ENCODE measurements around the gene DOK6.

The DOK6 gene

GRCh38 chr18:69616114-69616513, 215.4 kb downstream of the DOK6 start:
- H3K36me3 Mint-ChIP-seq (ENCODE audit: low read depth): peaks cover 13% of the 10 kb centered on the region
- TF ChIP-seq CTCF (IDR thresholded peaks at IDR 0.05): no peak
- H3K9me3 Mint-ChIP-seq: no peaks in the 10 kb centered on the region
- no peak overlapping the region for H3K4me3 Mint-ChIP-seq
- H3K4me1 Mint-ChIP-seq: no peaks in the 10 kb centered on the region
- no peaks in the 10 kb centered on the region for H3K27me3 Mint-ChIP-seq (ENCODE audit: low read depth, poor library complexity)
- H3K27ac Mint-ChIP-seq: no peak overlapping the region
- no peak for DNase-seq

DNA sequence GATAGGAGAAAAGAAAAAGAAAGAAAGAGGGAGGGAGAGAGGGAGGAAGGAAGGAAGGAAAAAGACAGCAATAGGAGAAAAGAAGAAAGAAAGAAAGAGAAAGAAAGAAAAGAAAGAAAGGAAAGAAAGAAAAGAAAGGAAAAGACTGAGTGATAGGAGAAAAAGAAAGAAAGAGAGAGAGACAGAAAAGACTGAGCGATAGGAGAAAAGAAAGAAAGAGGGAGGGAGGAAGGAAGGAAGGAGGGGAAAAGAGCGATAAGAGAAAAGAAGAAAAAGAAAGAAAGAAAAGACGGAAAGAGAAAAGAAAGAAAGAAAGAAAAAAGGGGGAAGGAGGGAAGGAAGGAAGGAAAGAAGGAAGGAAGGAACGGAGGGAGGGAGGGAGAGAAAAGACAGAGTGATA, 216.7 kb downstream of the DOK6 start:
- peaks cover 13% of the 10 kb centered on the region for H3K36me3 Mint-ChIP-seq (ENCODE audit: low read depth)
- H3K4me1 Mint-ChIP-seq: no peaks in the 10 kb centered on the region
- H3K27me3 Mint-ChIP-seq (ENCODE audit: low read depth, poor library complexity): no peaks in the 10 kb centered on the region
- no peak for TF ChIP-seq CTCF (IDR thresholded peaks at IDR 0.05)
- no peak for DNase-seq
- no peak overlapping the region for H3K27ac Mint-ChIP-seq
- no peak overlapping the region for H3K4me3 Mint-ChIP-seq
- H3K9me3 Mint-ChIP-seq: no peaks in the 10 kb centered on the region

DNA sequence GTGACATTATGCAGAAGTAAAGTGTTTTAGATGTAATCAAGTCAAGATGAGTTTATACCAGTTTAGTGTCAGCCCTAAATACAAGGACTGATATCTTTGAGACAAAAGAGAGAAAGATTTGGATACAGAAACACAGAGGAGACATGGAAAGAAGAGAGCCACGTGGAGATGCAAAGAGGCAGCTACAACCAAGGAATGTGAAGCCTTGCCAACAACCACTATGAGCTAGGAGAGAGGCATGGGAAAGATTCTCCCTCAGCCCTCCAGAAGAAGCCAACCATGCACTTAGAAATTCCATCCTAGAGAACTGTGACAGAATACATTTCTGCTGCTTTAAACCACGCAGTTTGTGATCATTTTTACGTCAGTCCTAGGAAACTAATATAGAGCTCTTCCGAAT, 217.2 kb downstream of the DOK6 start:
- peaks cover 13% of the 10 kb centered on the region for H3K36me3 Mint-ChIP-seq (ENCODE audit: low read depth)
- H3K27ac Mint-ChIP-seq: no peak overlapping the region
- no peak overlapping the region for H3K4me3 Mint-ChIP-seq
- H3K27me3 Mint-ChIP-seq (ENCODE audit: low read depth, poor library complexity): no peaks in the 10 kb centered on the region
- no peaks in the 10 kb centered on the region for H3K4me1 Mint-ChIP-seq
- H3K9me3 Mint-ChIP-seq: no peaks in the 10 kb centered on the region
- TF ChIP-seq CTCF (IDR thresholded peaks at IDR 0.05): no peak
- DNase-seq: no peak

GRCh38 chr18:69622184-69622583, 221.5 kb downstream of the DOK6 start:
- Mint-ChIP-seq H3K27me3 (ENCODE audit: low read depth, poor library complexity) (no peaks in the 10 kb centered on the region), H3K9me3 (no peaks in the 10 kb centered on the region), H3K4me3 (no peak overlapping the region), H3K36me3 (ENCODE audit: low read depth) (peaks cover 16% of the 10 kb centered on the region), H3K4me1 (peaks cover 10% of the 10 kb centered on the region), H3K27ac (no peak overlapping the region)
- no peak for DNase-seq
- TF ChIP-seq CTCF (IDR thresholded peaks at IDR 0.05): no peak

- Mint-ChIP-seq H3K27me3 (ENCODE audit: low read depth, poor library complexity) (no peaks in the 10 kb centered on the region), H3K36me3 (ENCODE audit: low read depth) (peaks cover 10% of the 10 kb centered on the region), H3K9me3 (no peaks in the 10 kb centered on the region), H3K4me1 (peaks cover 10% of the 10 kb centered on the region), H3K4me3 (no peak overlapping the region), H3K27ac (peak overlapping the region; percentile 75)
- DNase-seq: no peak
- no peak for TF ChIP-seq CTCF (IDR thresholded peaks at IDR 0.05)
These were observed 222.3 kb downstream of the DOK6 start for GRCh38 chr18:69622961-69623360.

- TF ChIP-seq CTCF (IDR thresholded peaks at IDR 0.05): no peak
- peaks cover 10% of the 10 kb centered on the region for H3K4me1 Mint-ChIP-seq
- no peak for DNase-seq
- no peaks in the 10 kb centered on the region for H3K9me3 Mint-ChIP-seq
- no peak overlapping the region for H3K4me3 Mint-ChIP-seq
- no peaks in the 10 kb centered on the region for H3K27me3 Mint-ChIP-seq (ENCODE audit: low read depth, poor library complexity)
- H3K36me3 Mint-ChIP-seq (ENCODE audit: low read depth): peaks cover 5% of the 10 kb centered on the region
- peak overlapping the region; percentile 29 for H3K27ac Mint-ChIP-seq
These were observed 225.5 kb downstream of the DOK6 start for GRCh38 chr18:69626171-69626570.

Measured in nephron progenitor cell (in vitro differentiated cells).